NT2/D1 (cell line): Measurements from ENCODE around the gene PIGS.

Experiments
- YY1 ChIP-seq: IDR thresholded peaks from 2 replicates; pipeline ENCODE4 v1.6.1; 2011; ENCODE audit not compliant: insufficient read length, insufficient read depth
- ZNF274 ChIP-seq: IDR thresholded peaks from 2 replicates; pipeline ENCODE4 v1.6.1; 2011; ENCODE audit warnings: mild to moderate bottlenecking, low read depth, low read length

DNA sequence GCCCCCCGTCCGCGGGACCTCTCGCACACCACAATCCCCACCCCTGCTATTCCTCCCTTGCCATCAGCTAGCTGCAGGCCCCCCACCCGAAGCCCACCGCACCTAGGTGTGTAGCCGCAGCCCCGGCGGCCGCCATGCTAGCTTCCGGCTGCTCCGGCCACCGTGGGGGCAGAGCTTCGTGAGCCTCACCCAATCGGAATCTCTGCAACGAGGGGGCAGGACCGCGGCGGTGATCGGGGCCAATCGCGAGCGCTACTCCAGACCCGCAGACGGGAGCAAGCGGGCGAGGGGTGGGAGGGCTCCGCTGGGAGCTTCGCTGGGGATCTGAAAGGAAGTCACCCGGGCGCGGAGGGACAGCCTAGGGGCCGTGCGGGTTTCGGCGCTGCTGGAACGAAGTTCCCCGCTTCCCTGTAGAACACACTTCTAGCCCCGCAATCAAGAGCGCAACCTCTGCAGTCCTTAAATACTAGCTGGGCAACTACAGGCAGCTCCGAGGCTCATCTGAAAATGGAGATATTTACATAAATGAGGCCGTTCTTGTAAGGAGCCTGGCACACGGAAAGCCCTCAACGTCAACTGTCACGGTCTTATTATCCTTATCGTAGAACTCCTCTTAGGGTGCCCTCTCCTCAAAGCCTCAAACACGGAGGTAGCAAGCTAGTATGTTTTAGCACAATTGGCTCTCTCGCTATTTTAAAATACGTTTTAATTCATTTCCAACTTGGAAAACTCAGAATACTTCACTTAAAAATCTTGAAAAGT, at the start of gene PIGS:
- TF ChIP-seq YY1 (peak; percentile 54), ZNF274 (no peak)
